NCI-H748 treated with DMSO at 0.1 percent for 48 hours (cell line): ENCODE results near the gene EED.
"Not testable (repeated sequence)": the region's sequence is repeated elsewhere in the genome, so short reads cannot be mapped to it uniquely, and the experiment has no call there.

ENCODE experiments used
- DNase-seq: peaks from one replicate; lab custom pipeline; 2025; lab: John Stamatoyannopoulos, UW

EED gene

DNA sequence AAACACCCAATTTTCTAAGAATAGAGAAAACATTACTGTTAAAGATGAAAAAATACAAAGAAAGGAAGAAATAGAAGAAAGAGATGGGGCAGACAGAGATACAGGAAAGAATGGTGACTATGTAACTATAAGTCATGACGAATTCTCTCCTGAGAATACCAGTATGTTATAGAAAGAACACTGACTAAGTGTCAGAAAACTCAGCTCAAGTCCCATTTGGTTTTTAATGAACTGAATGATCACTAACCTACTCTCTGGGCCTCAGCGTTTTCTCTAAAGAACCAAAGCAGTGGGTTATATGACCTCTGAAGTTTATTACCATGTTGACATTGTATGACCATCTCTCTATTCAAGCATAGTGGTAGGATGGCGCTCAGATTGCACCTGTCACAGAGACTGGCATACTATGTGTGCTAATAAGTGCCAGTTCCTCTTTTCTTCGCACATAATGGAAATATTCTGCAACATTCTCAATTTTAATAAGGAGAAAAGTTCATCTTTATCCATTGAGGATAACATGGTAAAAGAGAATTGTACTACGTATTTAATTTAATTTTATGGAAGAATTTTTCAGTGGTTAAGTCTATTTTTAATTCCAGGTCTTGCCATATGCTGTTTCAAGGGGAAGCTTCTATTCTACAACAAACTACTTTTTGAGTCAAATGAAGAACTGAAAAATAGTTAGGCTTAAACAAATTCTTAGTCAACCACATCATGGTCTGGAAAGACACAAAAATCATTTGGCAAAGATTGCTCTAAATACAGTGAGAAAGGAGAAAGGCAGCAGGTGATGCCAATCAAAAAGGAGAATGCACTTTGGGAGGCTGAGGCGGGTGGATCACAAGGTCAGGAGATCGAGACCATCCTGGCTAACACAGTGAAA lies 25.0 kb upstream of the EED start:
- DNase-seq: no peak

DNA sequence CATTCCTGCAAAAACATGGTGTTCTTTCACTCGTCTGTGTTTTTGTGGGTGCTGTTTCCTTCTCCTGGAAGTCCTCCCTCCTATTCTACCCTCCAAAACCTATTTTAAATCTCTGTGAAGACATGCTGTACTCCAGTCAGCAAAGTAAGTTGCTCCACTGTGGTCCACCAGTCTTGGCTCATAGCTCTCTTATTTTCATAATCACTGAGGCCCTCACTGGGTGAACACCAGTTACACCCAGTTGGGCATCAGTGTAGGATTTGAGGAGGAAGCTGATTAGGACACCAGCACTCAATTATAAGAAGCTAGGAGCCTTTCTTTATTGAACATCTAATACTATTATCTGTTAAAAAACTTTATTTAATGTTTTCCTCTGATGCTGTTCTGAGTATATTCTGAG lies 23.9 kb upstream of the EED start:
- DNase-seq: no peak

- DNase-seq: no peak
Observed at GRCh38 chr11:86222081-86222480, 22.5 kb upstream of the EED start.

GRCh38 chr11:86224575-86224974 lies 20.0 kb upstream of the EED start:
- not testable (repeated sequence) for DNase-seq

DNA sequence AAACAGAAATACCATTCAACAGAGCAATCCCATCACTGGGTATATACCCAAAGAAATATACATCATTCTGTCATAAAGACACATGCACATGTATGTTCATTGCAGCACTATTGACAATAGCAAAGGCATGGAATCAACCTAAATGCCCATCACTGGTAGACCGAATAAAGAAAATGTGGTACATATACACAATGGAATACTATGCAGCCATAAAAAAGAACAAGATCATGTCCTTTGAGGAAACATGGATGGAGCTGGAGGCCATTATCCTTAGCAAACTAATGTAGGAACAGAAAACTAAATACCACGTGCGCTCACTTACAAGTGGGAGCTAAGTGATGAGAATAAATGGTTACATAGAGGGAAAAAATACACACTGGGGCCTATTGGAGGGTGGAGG lies 19.2 kb upstream of the EED start:
- not testable (repeated sequence) for DNase-seq

GRCh38 chr11:86228269-86229038 lies 16.1 kb upstream of the EED start:
- DNase-seq: no peak

GRCh38 chr11:86229039-86229330 lies 15.6 kb upstream of the EED start:
- DNase-seq: not testable (repeated sequence)

GRCh38 chr11:86230179-86230804 lies 14.3 kb upstream of the EED start:
- no peak for DNase-seq

- DNase-seq: no peak
Observed at GRCh38 chr11:86230921-86231434, 13.6 kb upstream of the EED start.

- DNase-seq: no peak
Observed at GRCh38 chr11:86232556-86232955, 12.0 kb upstream of the EED start.

DNA sequence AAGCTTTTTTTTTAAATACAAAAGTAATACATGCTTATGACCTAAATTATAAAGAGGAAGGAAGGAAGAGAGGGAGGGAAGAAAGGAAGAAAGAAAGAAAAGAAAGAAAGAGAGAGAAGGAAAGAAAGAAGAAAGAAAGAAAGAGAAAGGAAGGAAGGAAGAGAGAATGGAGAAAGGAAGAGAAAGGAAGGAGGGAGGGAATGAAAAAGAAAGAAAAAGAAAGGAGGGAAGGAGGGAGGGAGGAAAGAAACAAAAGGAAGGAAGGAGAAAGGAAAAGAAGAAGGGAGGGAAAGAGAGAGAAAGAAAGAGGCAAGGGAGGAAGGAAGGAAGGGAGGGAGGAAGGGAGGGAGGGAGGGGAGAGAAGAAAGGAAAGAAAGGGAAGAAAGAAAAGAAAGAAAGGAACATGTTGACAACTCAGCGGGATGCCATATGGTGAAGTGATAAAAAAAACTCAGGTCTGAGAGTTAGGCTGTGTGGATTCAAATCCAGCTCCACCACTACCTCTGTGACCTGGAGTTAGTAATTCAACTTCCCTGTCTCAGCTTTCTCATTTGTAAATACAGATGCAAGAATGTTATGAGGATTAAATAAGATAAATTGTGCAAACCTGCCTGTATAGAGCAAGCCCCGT lies 9.6 kb upstream of the EED start:
- DNase-seq: no peak

DNA sequence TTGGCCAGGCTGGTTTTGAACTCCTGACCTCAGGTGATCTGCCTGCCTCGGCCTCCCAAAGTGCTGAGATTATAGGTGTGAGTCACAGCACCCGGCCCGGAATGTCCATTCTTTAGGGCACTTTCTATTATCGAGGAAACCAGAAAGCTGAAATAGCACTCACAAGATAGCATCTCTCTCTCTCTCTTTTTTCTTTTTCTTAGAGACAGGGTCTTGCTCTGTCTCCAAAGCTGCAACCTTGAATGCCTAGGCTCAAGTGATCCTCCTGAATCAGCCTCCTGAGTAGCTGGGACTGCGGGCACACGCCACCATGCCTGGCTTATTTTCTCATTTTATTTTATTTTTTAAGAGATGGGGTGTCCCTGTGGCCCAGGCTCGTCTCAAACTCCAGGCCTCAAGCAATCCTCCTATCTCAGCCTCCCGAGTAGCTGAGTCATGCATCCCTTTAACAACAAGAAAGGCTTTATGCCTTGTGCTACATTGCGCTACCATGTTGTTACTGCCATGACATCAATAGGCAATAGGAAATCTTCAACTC lies 7.2 kb upstream of the EED start:
- DNase-seq: no peak

- DNase-seq: no peak
Observed at GRCh38 chr11:86240164-86240563, 4.4 kb upstream of the EED start.

DNA sequence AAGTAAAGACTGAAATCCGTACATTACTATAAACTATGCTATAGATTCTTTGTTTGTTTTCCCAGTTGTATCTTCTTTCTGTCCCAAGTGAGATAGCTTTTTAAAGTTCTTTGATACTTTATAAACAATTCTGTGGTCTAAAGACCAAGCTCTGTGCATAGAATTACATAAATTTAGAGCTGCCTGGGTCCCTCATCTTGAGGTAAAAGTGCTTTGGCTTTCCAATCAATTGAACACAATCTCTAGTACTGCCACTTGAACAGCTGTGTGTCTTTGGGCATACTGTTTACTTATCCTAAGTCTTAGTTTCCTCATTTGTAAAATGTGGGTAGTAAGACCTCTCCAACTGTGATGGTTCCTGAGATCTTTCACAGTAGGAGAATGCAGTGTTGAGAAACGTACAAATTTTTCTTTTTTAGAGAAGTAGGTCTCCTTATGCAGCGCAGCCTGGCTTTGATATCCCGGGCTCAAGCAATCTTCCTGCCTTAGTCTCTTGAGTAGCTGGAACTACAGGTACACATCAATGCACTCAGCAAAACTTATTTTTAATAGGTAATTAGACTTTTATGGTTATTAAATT lies 2.5 kb upstream of the EED start:
- no peak for DNase-seq

GRCh38 chr11:86243396-86243795 lies 1.2 kb upstream of the EED start:
- DNase-seq: no peak

GRCh38 chr11:86244063-86244521 lies 461 bp upstream of the EED start:
- no peak for DNase-seq

- no peak for DNase-seq
Observed at GRCh38 chr11:86245369-86246292, 1.1 kb downstream of the EED start.

DNA sequence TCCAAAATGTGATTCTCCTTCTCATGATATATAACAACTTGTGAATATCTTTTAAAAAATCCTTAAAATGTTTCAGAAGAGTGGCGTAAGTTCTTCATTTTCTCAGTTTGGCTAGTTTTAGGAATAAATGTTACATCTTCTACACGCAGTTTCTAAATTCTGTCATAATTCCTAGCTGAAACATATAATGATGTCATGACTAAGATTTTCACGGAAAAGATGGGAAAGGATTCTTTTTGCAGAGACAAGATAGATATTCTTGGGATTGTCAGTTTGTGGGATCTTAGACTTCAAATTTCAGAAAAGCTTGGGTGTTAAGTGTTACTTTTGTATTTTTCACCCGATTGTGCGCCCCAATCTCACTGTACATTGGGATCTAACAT lies 1.7 kb downstream of the EED start:
- no peak for DNase-seq

GRCh38 chr11:86247608-86248007 lies 3.1 kb downstream of the EED start:
- DNase-seq: no peak

- no peak for DNase-seq
Observed at GRCh38 chr11:86248609-86249008, 4.1 kb downstream of the EED start.
